BLaER1 (cell line): ENCODE measurements around the gene THAP3.

Source experiments
- H3K27ac ChIP-seq: shearing (Covaris generic); formaldehyde crosslinking; 2 replicates; pipeline ENCODE4 v1.8.1; 2022
- H3K27me3 ChIP-seq: shearing (Covaris generic); formaldehyde crosslinking; 2 replicates; pipeline ENCODE4 v1.8.1; 2022
- H3K36me3 ChIP-seq: shearing (Covaris generic); formaldehyde crosslinking; 2 replicates; pipeline ENCODE4 v1.8.1; 2022
- H3K4me1 ChIP-seq: shearing (Covaris generic); formaldehyde crosslinking; 2 replicates; pipeline ENCODE4 v1.8.1; 2022
- H3K4me2 ChIP-seq: shearing (Covaris generic); formaldehyde crosslinking; 2 replicates; pipeline ENCODE4 v1.8.1; 2022
- H3K4me3 ChIP-seq: shearing (Covaris generic); formaldehyde crosslinking; 2 replicates; pipeline ENCODE4 v1.8.1; 2022
- H3K9ac ChIP-seq: shearing (Covaris generic); formaldehyde crosslinking; 2 replicates; pipeline ENCODE4 v1.8.1; 2022
- H3K9me3 ChIP-seq: shearing (Covaris generic); formaldehyde crosslinking; 2 replicates; pipeline ENCODE4 v1.8.1; 2022
- H4K20me1 ChIP-seq: shearing (Covaris generic); formaldehyde crosslinking; 2 replicates; pipeline ENCODE4 v1.8.1; 2022
- Cebpa-rat ChIP-seq: shearing (Covaris generic); IDR thresholded peaks from 2 replicates; pipeline ENCODE4 v1.8.1; 2022

The THAP3 gene

GRCh38 chr1:6622396-6623152 is 2.1 kb upstream of the THAP3 start:
- peaks cover 32% of the 10 kb centered on the region for H3K4me1 ChIP-seq
- no peak overlapping the region for H3K27ac ChIP-seq
- H3K27me3 ChIP-seq: no peaks in the 10 kb centered on the region
- H3K4me3 ChIP-seq: no peak overlapping the region
- no peak overlapping the region for H3K9ac ChIP-seq
- peaks cover 69% of the 10 kb centered on the region for H3K36me3 ChIP-seq
- no peak overlapping the region for H3K4me2 ChIP-seq
- TF ChIP-seq Cebpa-rat: no peak
- H3K9me3 ChIP-seq: no peaks in the 10 kb centered on the region
- H4K20me1 ChIP-seq: peaks cover 85% of the 10 kb centered on the region

- Histone ChIP-seq H4K20me1 (peaks cover 85% of the 10 kb centered on the region), H3K36me3 (peaks cover 69% of the 10 kb centered on the region)
- TF ChIP-seq Cebpa-rat: no peak
Observed at GRCh38 chr1:6623269-6623965, 1.3 kb upstream of the THAP3 start.

GRCh38 chr1:6625584-6626149 is 999 bp downstream of the THAP3 start:
- H3K36me3 ChIP-seq: peaks cover 69% of the 10 kb centered on the region
- H3K27me3 ChIP-seq: no peaks in the 10 kb centered on the region
- no peak for TF ChIP-seq Cebpa-rat
- H3K4me3 ChIP-seq: peak overlapping the region; percentile 83
- peak overlapping the region; percentile 92 for H3K27ac ChIP-seq
- H4K20me1 ChIP-seq: peaks cover 88% of the 10 kb centered on the region
- H3K4me2 ChIP-seq: peak overlapping the region; percentile 88
- peak overlapping the region; percentile 92 for H3K9ac ChIP-seq
- H3K4me1 ChIP-seq: peaks cover 43% of the 10 kb centered on the region
- H3K9me3 ChIP-seq: no peaks in the 10 kb centered on the region

More at GRCh38 chr1:6623269-6623965, 1.3 kb upstream of the THAP3 start:
- H3K9ac ChIP-seq: no peak overlapping the region
- no peak overlapping the region for H3K27ac ChIP-seq
- H3K4me1 ChIP-seq: peaks cover 40% of the 10 kb centered on the region
- H3K9me3 ChIP-seq: no peaks in the 10 kb centered on the region
- no peaks in the 10 kb centered on the region for H3K27me3 ChIP-seq
- H3K4me3 ChIP-seq: no peak overlapping the region
- H3K4me2 ChIP-seq: no peak overlapping the region

- peak overlapping the region; percentile 88 for H3K4me2 ChIP-seq
- H3K36me3 ChIP-seq: peaks cover 69% of the 10 kb centered on the region
- no peaks in the 10 kb centered on the region for H3K9me3 ChIP-seq
- peaks cover 77% of the 10 kb centered on the region for H4K20me1 ChIP-seq
- H3K4me1 ChIP-seq: peaks cover 43% of the 10 kb centered on the region
- H3K9ac ChIP-seq: peak overlapping the region; percentile 92; the same call in 1 of the 2 replicates
- no peaks in the 10 kb centered on the region for H3K27me3 ChIP-seq
- no peak overlapping the region for H3K27ac ChIP-seq
- no peak for TF ChIP-seq Cebpa-rat
- H3K4me3 ChIP-seq: peak overlapping the region; percentile 83
Observed at GRCh38 chr1:6627031-6627430, 2.4 kb downstream of the THAP3 start.

DNA sequence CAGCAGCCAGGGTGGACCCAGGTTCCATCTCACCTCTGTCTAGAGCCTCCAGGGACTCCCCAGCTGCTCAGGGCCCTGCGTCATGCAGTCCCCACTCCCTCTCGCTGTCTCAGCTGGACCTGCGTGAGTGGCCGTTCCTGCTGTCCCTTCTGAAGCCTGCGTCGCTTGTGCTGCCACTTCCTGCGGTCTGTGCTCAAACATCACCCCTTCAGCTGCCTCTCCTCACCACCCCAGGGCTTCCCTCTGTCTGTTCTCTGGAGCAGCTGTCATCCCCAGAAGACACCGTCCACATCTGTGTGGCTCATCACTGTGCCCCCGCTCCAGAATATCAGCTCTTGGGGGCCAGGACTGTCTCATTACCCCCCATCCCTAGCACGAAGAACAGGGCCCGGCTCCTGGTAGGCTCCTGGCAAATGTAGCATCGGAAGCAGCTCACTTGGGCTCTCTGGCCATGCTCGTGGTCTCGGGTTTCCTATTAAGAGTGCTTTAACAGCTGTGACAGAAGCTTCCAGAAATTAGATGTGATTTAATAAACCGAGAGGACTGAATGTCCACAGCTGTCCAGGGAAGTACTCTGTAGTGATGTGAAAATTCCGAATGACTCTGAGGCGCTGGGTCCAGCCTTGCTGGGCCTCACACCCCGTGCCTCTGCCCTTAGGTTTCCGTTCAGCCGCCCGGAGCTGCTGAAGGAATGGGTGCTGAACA is 3.3 kb downstream of the THAP3 start:
- H3K9ac ChIP-seq: no peak overlapping the region
- H3K4me2 ChIP-seq: peak overlapping the region; percentile 88
- no peak overlapping the region; the same call in 1 of the 2 replicates for H3K4me3 ChIP-seq
- H3K27me3 ChIP-seq: no peaks in the 10 kb centered on the region
- H3K9me3 ChIP-seq: no peaks in the 10 kb centered on the region
- peaks cover 44% of the 10 kb centered on the region for H3K4me1 ChIP-seq
- peaks cover 69% of the 10 kb centered on the region for H3K36me3 ChIP-seq
- H4K20me1 ChIP-seq: peaks cover 77% of the 10 kb centered on the region
- TF ChIP-seq Cebpa-rat: no peak
- peak overlapping the region; percentile 2; the same call in 1 of the 2 replicates for H3K27ac ChIP-seq

- no peak for TF ChIP-seq Cebpa-rat
- Histone ChIP-seq H3K9me3 (no peaks in the 10 kb centered on the region), H3K4me2 (no peak overlapping the region), H3K4me3 (no peak overlapping the region), H3K27me3 (no peaks in the 10 kb centered on the region), H4K20me1 (peaks cover 77% of the 10 kb centered on the region), H3K36me3 (peaks cover 66% of the 10 kb centered on the region), H3K27ac (0 out of 2 replicates have a peak overlapping the region, but pooled peaks have one; percentile 9), H3K9ac (no peak overlapping the region), H3K4me1 (peaks cover 54% of the 10 kb centered on the region)
Observed at GRCh38 chr1:6628971-6629479, 4.4 kb downstream of the THAP3 start.

DNA sequence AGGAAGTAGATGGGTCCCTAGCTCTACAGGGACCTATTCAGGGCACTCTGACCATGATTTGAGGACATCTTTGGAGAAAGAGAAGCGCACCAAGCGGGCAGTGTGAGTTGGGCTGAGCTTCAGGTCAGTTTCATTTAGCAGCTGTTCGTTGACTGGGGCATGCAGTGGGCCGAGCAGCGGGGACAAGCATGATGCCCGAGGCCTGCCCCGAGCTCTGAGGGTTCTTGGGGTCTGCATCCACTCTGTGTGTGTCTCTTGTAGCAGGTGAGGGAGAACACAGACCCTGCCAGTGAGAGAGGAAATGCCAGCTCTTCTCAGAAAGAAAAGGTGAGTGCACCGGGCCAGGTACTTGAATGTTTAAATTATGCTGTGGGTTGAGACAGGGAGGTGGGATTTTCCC is 5.4 kb downstream of the THAP3 start:
- no peak overlapping the region for H3K27ac ChIP-seq
- no peak for TF ChIP-seq Cebpa-rat
- peaks cover 71% of the 10 kb centered on the region for H3K36me3 ChIP-seq
- H4K20me1 ChIP-seq: peaks cover 80% of the 10 kb centered on the region
- H3K9ac ChIP-seq: no peak overlapping the region
- H3K9me3 ChIP-seq: no peaks in the 10 kb centered on the region
- peaks cover 56% of the 10 kb centered on the region for H3K4me1 ChIP-seq
- no peak overlapping the region for H3K4me3 ChIP-seq
- no peak overlapping the region for H3K4me2 ChIP-seq
- no peaks in the 10 kb centered on the region for H3K27me3 ChIP-seq

- Histone ChIP-seq H3K9ac (no peak overlapping the region), H3K27ac (no peak overlapping the region), H3K36me3 (peaks cover 81% of the 10 kb centered on the region), H3K9me3 (no peaks in the 10 kb centered on the region), H3K4me3 (no peak overlapping the region), H3K4me1 (peaks cover 52% of the 10 kb centered on the region), H4K20me1 (peaks cover 82% of the 10 kb centered on the region), H3K27me3 (no peaks in the 10 kb centered on the region), H3K4me2 (no peak overlapping the region)
- TF ChIP-seq Cebpa-rat: no peak
Observed at GRCh38 chr1:6631058-6631457, 6.4 kb downstream of the THAP3 start.
